H54 (cell line): Measurements from ENCODE around the gene ABAT.
"Not testable (repeated sequence)": the region's sequence is repeated elsewhere in the genome, so short reads cannot be mapped to it uniquely, and the experiment has no call there.

Experiments used
- DNase-seq: peaks from one replicate; pipeline ENCODE4 v3.0.0; 2011; ENCODE audit warnings: low spot score, mixed read lengths; ENCODE audit not compliant: insufficient read length
- FAIRE-seq: peaks from 3 replicates; lab custom pipeline; 2011; peaks lifted over from hg19 to GRCh38; lab: Jason Lieb, UNC
- POLR2A ChIP-seq: IDR thresholded peaks from 2 replicates; pipeline ENCODE4 v1.6.1; 2011; ENCODE audit warnings: low read depth, mild to moderate bottlenecking, low read length

Gene ABAT

DNA sequence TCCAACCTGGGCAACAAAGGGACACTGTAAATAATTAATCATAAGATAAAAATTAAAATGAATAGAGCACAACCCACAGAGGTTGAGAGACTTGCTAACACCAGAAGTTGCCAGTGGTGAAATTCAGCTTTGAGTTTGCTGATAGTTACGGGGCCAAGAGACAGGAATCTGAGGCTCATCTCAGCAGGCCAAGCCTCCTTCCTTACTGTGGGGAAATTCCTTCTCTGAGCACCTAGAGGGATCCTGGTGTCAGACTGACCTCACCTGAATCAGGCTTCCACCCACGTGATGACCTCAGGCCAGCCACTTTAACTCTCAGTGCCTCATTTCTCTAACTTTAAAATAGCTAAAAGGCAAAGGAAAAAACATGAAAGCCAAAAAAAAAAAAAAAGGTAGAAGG is 4.7 kb downstream of the ABAT start:
- DNase-seq, result no peak
- no peak for TF ChIP-seq POLR2A
- no peak for FAIRE-seq

DNA sequence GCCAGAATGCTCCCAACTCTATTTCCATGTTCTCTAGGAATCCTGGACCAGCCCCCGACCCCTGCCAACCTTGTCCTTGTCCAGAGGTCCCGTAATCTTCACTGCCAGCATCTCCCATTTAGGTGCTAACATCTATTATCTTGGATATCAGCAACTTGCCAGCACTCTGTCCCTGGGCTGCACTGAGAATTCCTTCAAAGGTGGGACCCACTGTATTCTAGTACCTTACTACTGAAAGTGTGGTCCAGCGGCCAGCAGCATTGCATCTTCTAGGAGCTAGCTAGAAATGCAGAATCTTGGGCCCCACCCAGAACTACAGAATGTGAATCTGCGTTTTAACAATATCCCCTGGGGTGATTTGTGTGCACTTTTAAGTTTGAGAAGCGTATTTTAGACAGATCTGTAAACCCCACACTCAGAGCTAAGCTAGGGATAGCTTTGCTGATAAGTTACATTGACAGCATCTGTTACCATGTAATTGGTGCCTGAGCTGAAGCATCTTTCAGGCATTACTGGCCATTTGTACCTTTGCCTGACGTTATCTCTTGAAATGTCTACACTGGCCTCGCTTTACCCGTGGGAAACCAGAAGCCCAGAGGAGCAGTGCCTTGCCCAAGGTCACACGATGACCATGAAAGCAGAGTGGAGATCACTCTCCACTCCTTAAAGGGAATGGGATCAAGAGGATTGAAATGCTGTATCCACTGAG is 8.3 kb downstream of the ABAT start:
- no peak for DNase-seq
- no peak for FAIRE-seq
- TF ChIP-seq POLR2A, result no peak

GRCh38 chr16:8683640-8684039 is 9.2 kb downstream of the ABAT start:
- TF ChIP-seq POLR2A, result no peak
- DNase-seq, result no peak
- FAIRE-seq, result no peak

DNA sequence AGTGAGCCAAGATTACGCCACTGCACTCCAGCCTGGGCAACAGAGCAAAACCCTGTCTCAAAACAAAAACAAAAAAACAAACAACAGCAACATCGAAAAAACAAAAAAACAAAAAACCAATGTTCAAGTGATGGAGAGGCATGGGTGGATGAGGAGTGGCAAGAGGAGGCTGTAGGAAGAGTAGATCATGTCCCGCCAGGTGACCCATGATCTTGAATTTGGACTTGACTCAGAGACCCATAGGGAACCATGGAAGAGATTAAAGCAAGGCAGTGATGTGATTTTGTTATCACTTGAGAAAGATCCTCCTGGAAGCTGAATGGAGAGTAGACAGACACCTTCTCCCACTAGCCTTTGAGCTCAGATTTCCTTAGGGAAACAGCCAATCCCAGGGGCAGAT is 11.2 kb downstream of the ABAT start:
- DNase-seq (no peak), FAIRE-seq (no peak)

GRCh38 chr16:8686031-8686621 is 11.7 kb downstream of the ABAT start:
- no peak for DNase-seq
- FAIRE-seq, result no peak
- TF ChIP-seq POLR2A, result no peak

More for the DNA sequence above, 11.2 kb downstream of the ABAT start:
- TF ChIP-seq POLR2A, result no peak

DNA sequence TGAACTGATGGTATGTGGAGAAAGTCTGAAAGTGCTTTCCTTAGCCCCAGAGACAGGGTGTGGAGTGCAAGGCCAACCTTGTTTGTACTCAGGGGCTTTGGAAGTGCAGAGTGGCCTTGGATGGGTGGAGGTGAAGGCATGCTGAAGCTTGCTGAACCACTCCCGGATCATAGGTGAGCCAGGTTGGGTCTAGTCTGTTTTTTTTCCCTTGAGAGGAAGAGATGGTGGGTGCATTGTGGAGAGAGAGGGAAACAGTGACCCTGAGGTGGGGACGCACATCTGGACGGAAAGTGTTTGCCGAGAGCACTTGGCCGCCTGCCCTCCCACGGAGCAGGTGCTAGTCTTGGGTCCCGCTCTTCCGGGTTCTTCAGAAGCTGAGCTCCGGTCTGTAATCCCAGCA is 12.5 kb downstream of the ABAT start:
- TF ChIP-seq POLR2A, result no peak
- FAIRE-seq (no peak), DNase-seq (no peak)

DNA sequence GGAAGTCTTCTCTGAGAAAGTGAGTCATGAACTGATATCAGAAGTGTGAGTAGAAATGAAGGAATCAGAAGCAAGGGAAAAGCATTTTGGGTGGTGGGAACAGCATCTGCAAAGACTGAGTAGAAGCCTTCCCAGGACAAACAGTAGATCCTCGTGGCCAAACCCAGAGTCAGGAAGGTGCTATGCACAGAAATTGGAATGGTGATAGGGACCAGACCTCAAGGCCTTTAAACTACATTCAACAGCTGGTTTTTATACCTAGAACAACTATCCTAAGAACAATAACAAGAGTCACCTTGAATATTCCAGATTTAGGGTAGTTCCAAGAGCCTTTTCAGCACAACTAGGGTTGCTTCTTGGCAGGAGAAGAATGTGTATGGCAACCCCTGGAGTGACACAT is 15.3 kb downstream of the ABAT start:
- no peak for FAIRE-seq
- DNase-seq, result no peak
- TF ChIP-seq POLR2A, result no peak

DNA sequence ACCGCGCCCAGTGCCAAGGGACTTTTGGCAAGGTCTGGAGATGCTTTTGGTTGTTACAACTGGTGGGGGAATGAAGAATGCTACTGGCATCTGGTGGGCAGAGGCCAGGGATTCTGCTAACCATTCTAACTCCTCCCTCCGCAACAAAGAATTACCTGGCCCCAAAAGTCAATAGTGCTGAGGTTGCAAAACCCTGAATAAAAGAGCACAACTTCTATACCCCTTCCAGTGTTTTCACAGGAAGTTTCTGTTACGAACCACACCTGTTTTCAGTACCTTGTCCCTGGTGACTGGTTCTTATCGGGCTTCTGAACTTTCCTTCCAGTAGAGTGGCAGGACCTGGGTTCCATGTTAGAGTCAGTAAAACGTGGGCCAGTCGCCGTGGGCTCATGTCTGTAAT is 17.3 kb downstream of the ABAT start:
- TF ChIP-seq POLR2A, result no peak
- DNase-seq (no peak), FAIRE-seq (no peak)

DNA sequence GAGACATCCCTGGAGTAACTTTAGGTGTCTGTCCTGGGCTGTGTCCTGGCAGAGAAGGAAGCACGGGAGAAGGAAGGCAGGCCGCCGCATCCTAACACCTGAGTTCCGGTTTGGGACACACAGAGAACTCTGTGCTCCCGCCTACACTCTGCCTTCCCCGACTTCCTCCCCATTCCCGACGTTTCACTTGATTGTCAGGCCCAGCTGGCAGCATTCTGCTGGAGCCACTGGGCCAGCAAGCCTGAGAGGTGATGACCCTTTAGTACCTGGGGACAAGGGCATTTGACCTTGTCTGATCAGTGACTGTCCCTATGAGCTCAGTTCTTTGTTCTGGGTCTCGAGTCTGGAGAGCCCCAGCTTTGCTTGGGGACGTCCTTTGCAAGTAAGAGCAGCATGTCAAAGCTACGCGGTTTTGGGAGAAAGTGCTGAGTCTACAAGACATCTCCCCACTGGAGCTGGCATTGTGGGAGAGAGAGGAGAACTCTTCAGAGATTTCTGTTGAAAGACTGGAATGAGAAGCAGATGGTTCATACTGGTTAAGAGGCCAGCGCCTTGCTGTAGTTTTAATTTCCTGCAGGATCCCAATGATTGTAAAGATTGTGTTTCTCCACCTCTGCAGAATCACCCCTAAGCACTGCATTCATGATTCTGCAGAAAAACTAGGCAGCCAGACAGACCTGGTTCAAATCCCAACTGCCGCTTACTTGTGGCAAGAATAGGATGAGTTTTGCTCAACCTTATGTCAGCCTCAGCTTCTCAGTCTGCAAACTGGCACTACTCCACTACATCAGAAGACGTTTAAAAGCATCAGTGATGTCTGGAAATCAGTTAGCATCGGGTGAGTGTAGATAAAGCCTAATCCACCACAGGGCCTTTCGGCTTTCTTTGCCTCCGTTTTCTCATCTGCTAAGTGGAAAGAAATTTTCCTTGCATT is 20.6 kb downstream of the ABAT start:
- no peak for TF ChIP-seq POLR2A
- DNase-seq (no peak), FAIRE-seq (no peak)

DNA sequence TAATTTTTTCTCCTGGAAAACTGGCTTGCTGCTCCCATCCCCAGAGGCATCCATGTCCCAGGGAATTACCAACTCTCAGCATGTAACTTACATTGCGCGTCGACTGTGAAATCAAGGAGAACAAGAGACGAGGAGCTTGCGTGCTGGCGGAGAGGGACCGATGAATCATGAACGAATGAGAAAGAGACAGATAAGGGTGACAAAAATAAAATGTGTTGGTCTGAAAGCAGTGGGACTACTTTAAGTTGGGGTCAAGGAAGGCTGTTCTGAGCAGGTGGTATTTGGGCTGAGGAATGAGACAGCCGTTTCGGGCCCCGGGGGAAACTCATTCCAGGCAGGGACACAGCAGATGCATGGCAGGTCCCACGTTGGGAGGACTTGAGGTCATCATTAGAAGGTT is 22.5 kb downstream of the ABAT start:
- FAIRE-seq (no peak), DNase-seq (no peak)
- TF ChIP-seq POLR2A, result no peak

DNA sequence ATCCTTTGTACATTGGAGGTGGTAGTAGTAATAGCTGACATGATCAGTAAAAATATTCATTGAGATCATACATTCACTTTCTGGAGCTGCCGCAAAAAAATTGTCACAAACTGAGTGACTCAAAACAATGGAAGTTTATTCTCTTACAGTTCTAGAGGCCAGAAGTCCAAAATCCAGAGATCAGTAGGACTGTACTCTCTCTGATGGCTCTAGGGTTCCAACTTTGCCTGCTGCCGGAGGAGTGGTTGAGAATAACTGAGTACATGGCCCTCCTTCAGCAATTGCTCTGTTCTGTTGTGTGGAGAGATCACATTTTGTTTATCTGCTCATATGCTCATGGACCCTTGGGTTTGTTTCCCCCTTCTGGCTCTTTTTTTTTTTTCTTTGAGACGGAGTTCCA is 23.5 kb downstream of the ABAT start:
- DNase-seq, result no peak
- FAIRE-seq, result no peak
- no peak for TF ChIP-seq POLR2A

- DNase-seq (no peak), FAIRE-seq (no peak)
These were observed 29.3 kb downstream of the ABAT start for GRCh38 chr16:8703693-8704092.

GRCh38 chr16:8704098-8704497 is 29.7 kb downstream of the ABAT start:
- TF ChIP-seq POLR2A, result no peak
- no peak for FAIRE-seq
- DNase-seq, result no peak

More at GRCh38 chr16:8703693-8704092, 29.3 kb downstream of the ABAT start:
- no peak for TF ChIP-seq POLR2A

DNA sequence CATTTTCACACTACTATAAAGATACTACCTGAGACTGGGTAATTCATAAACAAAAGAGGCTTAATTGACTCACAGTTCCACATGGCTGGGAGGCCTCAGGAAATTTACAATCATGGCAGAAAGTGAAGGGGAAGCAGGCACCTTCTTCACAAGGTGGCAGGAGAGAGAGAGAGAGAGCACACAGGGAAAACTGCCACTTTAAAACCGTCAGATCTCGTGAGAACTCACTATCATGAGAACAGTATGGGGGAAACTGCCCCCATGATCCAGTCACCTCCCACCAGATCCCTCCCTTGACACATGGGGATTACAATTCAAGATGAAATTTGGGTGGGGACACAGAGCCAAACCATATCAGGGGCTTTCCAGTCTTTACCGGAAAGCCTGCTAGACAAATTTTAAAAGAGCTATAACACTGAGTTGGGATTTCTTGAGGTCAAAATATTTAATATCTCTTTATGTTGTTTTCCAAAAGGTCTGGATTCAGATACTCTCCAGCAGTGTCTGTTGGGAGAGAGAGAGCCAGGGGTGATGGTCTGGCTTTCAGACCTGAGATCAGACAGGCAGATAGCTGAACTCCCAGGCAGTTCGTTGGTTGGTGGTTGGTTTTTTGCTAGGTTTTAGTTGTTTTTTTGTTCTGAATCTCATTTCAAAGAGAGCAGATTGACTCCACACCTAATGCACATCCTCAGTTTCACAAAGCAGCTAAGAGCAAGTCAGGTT is 30.8 kb downstream of the ABAT start:
- FAIRE-seq, DNase-seq: not testable (repeated sequence)
